ENCODE data around the gene SMAD7. TPM values are rescaled to one million over a fixed set of nuclear protein-coding genes. Genes with fewer than 3 reads are reported as not detected.

SMAD7 gene
- total RNA-seq, 2 donors from 2014 or later, result 80.8 to 107 TPM

DNA sequence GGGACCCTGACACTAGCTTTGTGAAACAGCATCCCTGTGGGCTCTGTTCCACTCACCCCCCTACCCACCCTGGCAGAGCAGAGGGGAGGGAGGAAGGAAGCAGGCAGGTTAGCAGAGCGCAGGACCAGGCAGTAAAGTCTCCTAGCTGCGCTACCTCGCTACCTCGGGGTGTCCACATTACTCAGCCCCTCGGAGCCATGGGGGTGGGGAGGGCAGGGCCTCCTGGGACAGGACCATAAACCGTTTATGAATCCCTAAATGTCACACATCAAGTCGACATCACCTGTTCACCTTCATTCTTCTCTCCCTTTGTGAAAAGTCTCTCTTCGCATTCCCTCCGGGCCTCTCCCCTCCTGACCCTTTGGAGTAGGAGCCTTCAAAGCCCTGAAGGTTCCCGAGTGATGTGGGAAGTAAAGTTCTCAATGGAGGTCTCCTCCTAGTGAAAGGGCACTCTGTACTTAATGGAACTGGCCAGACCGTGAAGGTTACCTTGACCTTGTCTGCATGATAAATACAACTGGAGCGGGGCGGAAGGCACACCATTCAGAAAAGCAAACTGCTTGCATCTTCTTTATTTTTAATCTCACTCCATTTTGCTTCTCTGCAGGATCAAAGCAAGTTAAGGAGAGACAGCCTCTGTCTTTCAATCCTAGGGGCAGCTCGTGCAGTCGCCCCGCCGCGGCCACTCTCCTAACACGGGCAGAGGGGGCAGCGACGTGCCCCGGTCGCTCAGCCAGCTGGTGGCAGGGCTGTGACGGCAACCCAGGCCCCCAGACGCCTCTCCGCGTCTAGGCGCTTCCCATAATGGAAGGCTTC is 23.7 kb upstream of the SMAD7 start:
- H3K27me3 ChIP-seq (replicated peaks; ENCODE audit: insufficient read depth), result no peaks in the 10 kb centered on the region
- peak overlapping the region; percentile 78 to 81 for H3K27ac ChIP-seq
- DNase-seq (ENCODE audit: low spot score) (no peak), ATAC-seq (ENCODE audit: insufficient number of reproducible peaks, low FRiP score, low read depth) (no peak)
- H3K4me3 ChIP-seq, result peak overlapping the region; percentile 90
- TF ChIP-seq, protein P1, sequence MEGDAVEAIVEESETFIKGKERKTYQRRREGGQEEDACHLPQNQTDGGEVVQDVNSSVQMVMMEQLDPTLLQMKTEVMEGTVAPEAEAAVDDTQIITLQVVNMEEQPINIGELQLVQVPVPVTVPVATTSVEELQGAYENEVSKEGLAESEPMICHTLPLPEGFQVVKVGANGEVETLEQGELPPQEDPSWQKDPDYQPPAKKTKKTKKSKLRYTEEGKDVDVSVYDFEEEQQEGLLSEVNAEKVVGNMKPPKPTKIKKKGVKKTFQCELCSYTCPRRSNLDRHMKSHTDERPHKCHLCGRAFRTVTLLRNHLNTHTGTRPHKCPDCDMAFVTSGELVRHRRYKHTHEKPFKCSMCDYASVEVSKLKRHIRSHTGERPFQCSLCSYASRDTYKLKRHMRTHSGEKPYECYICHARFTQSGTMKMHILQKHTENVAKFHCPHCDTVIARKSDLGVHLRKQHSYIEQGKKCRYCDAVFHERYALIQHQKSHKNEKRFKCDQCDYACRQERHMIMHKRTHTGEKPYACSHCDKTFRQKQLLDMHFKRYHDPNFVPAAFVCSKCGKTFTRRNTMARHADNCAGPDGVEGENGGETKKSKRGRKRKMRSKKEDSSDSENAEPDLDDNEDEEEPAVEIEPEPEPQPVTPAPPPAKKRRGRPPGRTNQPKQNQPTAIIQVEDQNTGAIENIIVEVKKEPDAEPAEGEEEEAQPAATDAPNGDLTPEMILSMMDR (IDR thresholded peaks at IDR 0.05), result no peak
- H3K36me3 ChIP-seq, result no peaks in the 10 kb centered on the region
- peaks cover 0 to 9% of the 10 kb centered on the region in 2 donors for H3K4me1 ChIP-seq (ENCODE audit: control insufficient read depth in 1 of 2, low read depth in 2 of 2)
- H3K9me3 ChIP-seq, result no peaks in the 10 kb centered on the region

GRCh38 chr18:48973731-48974130 is 23.0 kb upstream of the SMAD7 start:
- H3K4me1 ChIP-seq (ENCODE audit: control insufficient read depth in 1 of 2, low read depth in 2 of 2), result peaks cover 0 to 9% of the 10 kb centered on the region in 2 donors
- no peak overlapping the region for H3K27ac ChIP-seq
- TF ChIP-seq, protein P1 (IDR thresholded peaks at IDR 0.05), result no peak
- DNase-seq (ENCODE audit: low spot score) (no peak), ATAC-seq (ENCODE audit: insufficient number of reproducible peaks, low FRiP score, low read depth) (no peak)
- H3K9me3 ChIP-seq, result no peaks in the 10 kb centered on the region
- H3K4me3 ChIP-seq, result no peak overlapping the region
- H3K36me3 ChIP-seq, result no peaks in the 10 kb centered on the region
- H3K27me3 ChIP-seq (replicated peaks; ENCODE audit: insufficient read depth), result no peaks in the 10 kb centered on the region

GRCh38 chr18:48968412-48969215 is 17.8 kb upstream of the SMAD7 start:
- Histone ChIP-seq H3K9me3 (no peaks in the 10 kb centered on the region), H3K4me3 (no peak overlapping the region), H3K27me3 (replicated peaks; ENCODE audit: insufficient read depth) (no peaks in the 10 kb centered on the region), H3K27ac (no peak overlapping the region), H3K4me1 (ENCODE audit: control insufficient read depth in 1 of 2, low read depth in 2 of 2) (peaks cover 0 to 9% of the 10 kb centered on the region in 2 donors), H3K36me3 (no peaks in the 10 kb centered on the region)
- TF ChIP-seq, protein P1 (IDR thresholded peaks at IDR 0.05), result no peak
- ATAC-seq (ENCODE audit: insufficient number of reproducible peaks, low FRiP score, low read depth), result no peak
- no peak for DNase-seq (ENCODE audit: low spot score)

DNA sequence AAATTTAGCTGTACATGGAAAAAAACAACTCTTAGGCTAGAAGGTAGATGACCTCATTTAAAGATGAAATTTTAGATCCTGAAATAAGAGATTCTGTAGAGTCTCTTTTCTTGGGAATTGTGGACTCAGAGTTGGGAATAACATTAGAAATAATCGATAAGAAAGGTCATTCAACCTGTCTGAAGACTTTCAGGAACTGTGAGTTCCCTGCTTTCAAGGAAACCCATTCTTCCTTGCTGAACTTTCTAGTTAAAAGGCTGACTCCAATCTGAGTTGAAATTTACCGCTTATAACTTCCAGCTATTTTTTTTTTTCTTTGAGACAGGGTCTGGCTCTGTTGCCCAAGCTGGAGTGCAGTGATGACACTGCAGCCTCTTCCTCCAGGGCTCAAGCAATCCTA is 16.8 kb upstream of the SMAD7 start:
- DNase-seq (ENCODE audit: low spot score) (no peak), ATAC-seq (ENCODE audit: insufficient number of reproducible peaks, low FRiP score, low read depth) (no peak)
- TF ChIP-seq, protein P1 (IDR thresholded peaks at IDR 0.05), result no peak
- H3K27me3 ChIP-seq (replicated peaks; ENCODE audit: insufficient read depth), result no peaks in the 10 kb centered on the region
- no peaks in the 10 kb centered on the region for H3K36me3 ChIP-seq
- peaks cover 0 to 12% of the 10 kb centered on the region in 2 donors for H3K4me1 ChIP-seq (ENCODE audit: control insufficient read depth in 1 of 2, low read depth in 2 of 2)
- no peak overlapping the region for H3K4me3 ChIP-seq
- no peaks in the 10 kb centered on the region for H3K9me3 ChIP-seq
- H3K27ac ChIP-seq, result no peak overlapping the region

DNA sequence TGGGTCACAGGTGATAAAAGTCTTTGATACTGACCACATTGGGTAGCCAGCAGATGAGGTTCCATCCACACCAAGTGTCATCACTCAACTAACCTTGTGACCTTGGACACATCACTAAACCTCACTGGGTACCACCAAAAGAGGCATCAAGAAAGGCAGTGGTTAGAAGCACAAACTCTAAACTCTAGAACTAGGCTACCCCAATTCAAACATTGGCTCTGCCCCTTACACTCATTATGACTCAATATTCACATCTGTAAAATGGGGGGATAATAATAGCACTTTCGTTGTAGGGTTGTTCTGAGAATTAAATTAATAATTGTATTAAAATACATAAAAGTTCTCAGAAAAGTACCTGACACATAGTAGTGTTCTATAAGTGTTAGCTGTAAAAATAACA is 15.8 kb upstream of the SMAD7 start:
- Histone ChIP-seq H3K27me3 (replicated peaks; ENCODE audit: insufficient read depth) (no peaks in the 10 kb centered on the region), H3K4me3 (no peak overlapping the region), H3K4me1 (ENCODE audit: control insufficient read depth in 1 of 2, low read depth in 2 of 2) (peaks cover 0 to 12% of the 10 kb centered on the region in 2 donors), H3K36me3 (no peaks in the 10 kb centered on the region), H3K27ac (no peak overlapping the region), H3K9me3 (no peaks in the 10 kb centered on the region)
- no peak for ATAC-seq (ENCODE audit: insufficient number of reproducible peaks, low FRiP score, low read depth)
- DNase-seq (ENCODE audit: low spot score), result no peak
- TF ChIP-seq, protein P1 (IDR thresholded peaks at IDR 0.05), result no peak

All from thoracic aorta (tissue), 2 donors.